Pons (tissue), 1 donor: ENCODE data around the gene EYS.

Experiments used
- DNase-seq: peaks from one replicate; pipeline ENCODE4 v3.0.0-alpha.2; 2016; ENCODE audit warnings: low spot score

The EYS gene

GRCh38 chr6:64230530-64230929, 1476.5 kb downstream of the EYS start:
- DNase-seq, result no peak

GRCh38 chr6:64227863-64228262, 1479.2 kb downstream of the EYS start:
- no peak for DNase-seq

GRCh38 chr6:64225503-64225902, 1481.5 kb downstream of the EYS start:
- DNase-seq, result no peak

- DNase-seq, result no peak
Measured at GRCh38 chr6:64224819-64225218, 1482.2 kb downstream of the EYS start.

- DNase-seq, result no peak
Measured at GRCh38 chr6:64221776-64222175, 1485.2 kb downstream of the EYS start.

GRCh38 chr6:64220801-64221200, 1486.2 kb downstream of the EYS start:
- no peak for DNase-seq

- no peak for DNase-seq
Measured at GRCh38 chr6:64217721-64218620, 1489.1 kb downstream of the EYS start.

- DNase-seq, result no peak
Measured at GRCh38 chr6:64214373-64214772, 1492.7 kb downstream of the EYS start.

- no peak for DNase-seq
Measured at GRCh38 chr6:64213697-64214096, 1493.3 kb downstream of the EYS start.

- DNase-seq, result no peak
Measured at GRCh38 chr6:64197246-64197645, 1509.8 kb downstream of the EYS start.

- no peak for DNase-seq
Measured at GRCh38 chr6:64186592-64186991, 1520.4 kb downstream of the EYS start.

GRCh38 chr6:64185621-64186020, 1521.4 kb downstream of the EYS start:
- DNase-seq, result no peak

GRCh38 chr6:64175296-64175695, 1531.7 kb downstream of the EYS start:
- DNase-seq, result no peak

- no peak for DNase-seq
Measured at GRCh38 chr6:64170316-64170715, 1536.7 kb downstream of the EYS start.

GRCh38 chr6:64160486-64160885, 1546.5 kb downstream of the EYS start:
- no peak for DNase-seq

GRCh38 chr6:64155063-64155462, 1552.0 kb downstream of the EYS start:
- DNase-seq, result no peak

- no peak for DNase-seq
Measured at GRCh38 chr6:64146876-64147275, 1560.2 kb downstream of the EYS start.

GRCh38 chr6:64146094-64146493, 1560.9 kb downstream of the EYS start:
- no peak for DNase-seq

- DNase-seq, result no peak
Measured at GRCh38 chr6:64145658-64146057, 1561.4 kb downstream of the EYS start.

- no peak for DNase-seq
Measured at GRCh38 chr6:64143101-64143500, 1563.9 kb downstream of the EYS start.

- DNase-seq, result no peak
Measured at GRCh38 chr6:64141680-64142079, 1565.3 kb downstream of the EYS start.

- no peak for DNase-seq
Measured at GRCh38 chr6:64128301-64129024, 1578.6 kb downstream of the EYS start.
